ENCODE results near the gene LTC4S. TPM values are rescaled to one million over a fixed set of nuclear protein-coding genes. Genes with fewer than 3 reads are reported as not detected.
"Not testable (repeated sequence)": the region's sequence is repeated elsewhere in the genome, so short reads cannot be mapped to it uniquely, and the experiment has no call there.

LTC4S gene
- total and polyA plus RNA-seq, 4 experiments from 2014 or later = 4.2 to 9.4 (median 6.6) TPM

- Mint-ChIP-seq H3K36me3 (peaks cover 51 to 74% of the 10 kb centered on the region in 2 donors), H3K4me1 (peaks cover 14 to 30% (median 17%) of the 10 kb centered on the region in 4 donors)
- H3K9me3 Mint-ChIP-seq; POLR2A ChIA-PET (ENCODE audit: partially characterized antibody); H3K4me3 ChIP-seq (ENCODE audit: low read length in 2 of 2); H3K27ac Mint-ChIP-seq; DNase-seq; H3K9me3 ChIP-seq (ENCODE audit: control insufficient read depth in 1 of 2, low read length in 2 of 2); H3K27ac ChIP-seq (ENCODE audit: low read depth, low read length); H3K4me3 Mint-ChIP-seq; H3K27me3 ChIP-seq (ENCODE audit: insufficient read depth, low read length); H3K27me3 Mint-ChIP-seq: not testable (repeated sequence)
- CTCF ChIA-PET (ENCODE audit: partially characterized antibody) = interaction anchor here (0.6 kb wide), 1 partner anchor 14 kb away, joined by 3 read pairs; the partner anchor contains the start of gene SQSTM1
- peaks cover 21% of the 10 kb centered on the region for H3K4me1 ChIP-seq (ENCODE audit: insufficient read depth, low read length)
- peaks cover 57% of the 10 kb centered on the region for H3K36me3 ChIP-seq (ENCODE audit: insufficient read depth, low read length)
- intact Hi-C loops (cut with micrococcal nuclease) = loop anchor here (5.0 kb wide), 1 partner anchor 33 kb away; no protein-coding TSS in a partner anchor
Measured at GRCh38 chr5:179834871-179835270, 41.1 kb downstream of the LTC4S start.

DNA sequence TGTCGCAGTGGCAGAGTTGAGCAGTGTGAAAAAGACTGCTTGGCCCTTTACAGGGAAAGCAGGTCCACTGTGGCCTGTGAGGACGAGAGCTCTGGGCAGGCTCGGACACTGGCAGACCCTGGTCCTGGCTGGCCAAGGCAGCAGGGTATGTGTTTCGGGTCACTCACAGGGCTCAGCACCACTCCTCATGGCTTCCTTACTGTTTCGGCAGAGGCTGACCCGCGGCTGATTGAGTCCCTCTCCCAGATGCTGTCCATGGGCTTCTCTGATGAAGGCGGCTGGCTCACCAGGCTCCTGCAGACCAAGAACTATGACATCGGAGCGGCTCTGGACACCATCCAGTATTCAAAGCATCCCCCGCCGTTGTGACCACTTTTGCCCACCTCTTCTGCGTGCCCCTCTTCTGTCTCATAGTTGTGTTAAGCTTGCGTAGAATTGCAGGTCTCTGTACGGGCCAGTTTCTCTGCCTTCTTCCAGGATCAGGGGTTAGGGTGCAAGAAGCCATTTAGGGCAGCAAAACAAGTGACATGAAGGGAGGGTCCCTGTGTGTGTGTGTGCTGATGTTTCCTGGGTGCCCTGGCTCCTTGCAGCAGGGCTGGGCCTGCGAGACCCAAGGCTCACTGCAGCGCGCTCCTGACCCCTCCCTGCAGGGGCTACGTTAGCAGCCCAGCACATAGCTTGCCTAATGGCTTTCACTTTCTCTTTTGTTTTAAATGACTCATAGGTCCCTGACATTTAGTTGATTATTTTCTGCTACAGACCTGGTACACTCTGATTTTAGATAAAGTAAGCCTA is 42.6 kb downstream of the LTC4S start:
- Histone ChIP-seq H3K4me1 (ENCODE audit: insufficient read depth, low read length) (peaks cover 21% of the 10 kb centered on the region), H3K4me3 (ENCODE audit: low read length in 2 of 2) (peak overlapping the region in 1 of 2 donors; percentile 30), H3K9me3 (ENCODE audit: control insufficient read depth in 1 of 2, low read length in 2 of 2) (no peaks in the 10 kb centered on the region), H3K27ac (ENCODE audit: low read depth, low read length) (peak overlapping the region; percentile 57), H3K27me3 (ENCODE audit: insufficient read depth, low read length) (no peaks in the 10 kb centered on the region), H3K36me3 (ENCODE audit: insufficient read depth, low read length) (peaks cover 57% of the 10 kb centered on the region)
- POLR2A ChIA-PET (ENCODE audit: partially characterized antibody) = interaction anchor here (1.1 to 2.8 kb wide), 8 partner anchors 9 to 212 kb away, joined by 3 to 20 read pairs (median 6); partner anchors contain the start of genes MAML1, MRNIP and SQSTM1
- DNase-seq = peak; percentile 48 to 84 (median 64)
- CTCF ChIA-PET (ENCODE audit: partially characterized antibody) = interaction anchor here (1.2 to 1.7 kb wide), 4 partner anchors 11 to 74 kb away, joined by 3 to 4 read pairs (median 3); no protein-coding TSS in a partner anchor
- Mint-ChIP-seq H3K27me3 (no peaks in the 10 kb centered on the region), H3K36me3 (peaks cover 52 to 74% of the 10 kb centered on the region in 2 donors), H3K4me3 (peak overlapping the region in 7 of 8 donors; percentile 37 to 74 (median 65)), H3K4me1 (peaks cover 14 to 26% (median 17%) of the 10 kb centered on the region in 4 donors), H3K27ac (peak overlapping the region; percentile 82 to 96 (median 93)), H3K9me3 (no peaks in the 10 kb centered on the region)
- intact Hi-C loops (cut with micrococcal nuclease) = loop anchor here (1.0 to 5.0 kb wide), 2 partner anchors 22 to 34 kb away; partner anchors contain the start of gene MRNIP

GRCh38 chr5:179837076-179838011 is 43.6 kb downstream of the LTC4S start:
- POLR2A ChIA-PET (ENCODE audit: partially characterized antibody) = interaction anchor here (1.1 to 2.8 kb wide), 8 partner anchors 10 to 213 kb away, joined by 3 to 20 read pairs (median 6); partner anchors contain the start of genes MAML1, MRNIP and SQSTM1
- H3K4me1 Mint-ChIP-seq = peaks cover 12 to 26% (median 17%) of the 10 kb centered on the region in 4 donors
- H3K36me3 Mint-ChIP-seq = peaks cover 50 to 72% of the 10 kb centered on the region in 2 donors
- peak overlapping the region; percentile 82 to 96 (median 93) for H3K27ac Mint-ChIP-seq
- peaks cover 56% of the 10 kb centered on the region for H3K36me3 ChIP-seq (ENCODE audit: insufficient read depth, low read length)
- peaks cover 21% of the 10 kb centered on the region for H3K4me1 ChIP-seq (ENCODE audit: insufficient read depth, low read length)
- H3K27ac ChIP-seq (ENCODE audit: low read depth, low read length) = peak overlapping the region; percentile 57
- peak overlapping the region in 5 of 8 donors; percentile 57 to 74 (median 71) for H3K4me3 Mint-ChIP-seq
- CTCF ChIA-PET (ENCODE audit: partially characterized antibody) = interaction anchor here (0.5 to 1.7 kb wide), 6 partner anchors 10 to 75 kb away, joined by 3 to 4 read pairs (median 3); no protein-coding TSS in a partner anchor
- intact Hi-C loops (cut with micrococcal nuclease) = loop anchor here (5.0 kb wide), 1 partner anchor 35 kb away; no protein-coding TSS in a partner anchor
- peak overlapping the region in 1 of 2 donors; percentile 30 for H3K4me3 ChIP-seq (ENCODE audit: low read length in 2 of 2)
- no peaks in the 10 kb centered on the region for H3K9me3 ChIP-seq (ENCODE audit: control insufficient read depth in 1 of 2, low read length in 2 of 2)
- no peak for DNase-seq
- no peaks in the 10 kb centered on the region for H3K9me3 Mint-ChIP-seq
- H3K27me3 ChIP-seq (ENCODE audit: insufficient read depth, low read length) = no peaks in the 10 kb centered on the region
- no peaks in the 10 kb centered on the region for H3K27me3 Mint-ChIP-seq

DNA sequence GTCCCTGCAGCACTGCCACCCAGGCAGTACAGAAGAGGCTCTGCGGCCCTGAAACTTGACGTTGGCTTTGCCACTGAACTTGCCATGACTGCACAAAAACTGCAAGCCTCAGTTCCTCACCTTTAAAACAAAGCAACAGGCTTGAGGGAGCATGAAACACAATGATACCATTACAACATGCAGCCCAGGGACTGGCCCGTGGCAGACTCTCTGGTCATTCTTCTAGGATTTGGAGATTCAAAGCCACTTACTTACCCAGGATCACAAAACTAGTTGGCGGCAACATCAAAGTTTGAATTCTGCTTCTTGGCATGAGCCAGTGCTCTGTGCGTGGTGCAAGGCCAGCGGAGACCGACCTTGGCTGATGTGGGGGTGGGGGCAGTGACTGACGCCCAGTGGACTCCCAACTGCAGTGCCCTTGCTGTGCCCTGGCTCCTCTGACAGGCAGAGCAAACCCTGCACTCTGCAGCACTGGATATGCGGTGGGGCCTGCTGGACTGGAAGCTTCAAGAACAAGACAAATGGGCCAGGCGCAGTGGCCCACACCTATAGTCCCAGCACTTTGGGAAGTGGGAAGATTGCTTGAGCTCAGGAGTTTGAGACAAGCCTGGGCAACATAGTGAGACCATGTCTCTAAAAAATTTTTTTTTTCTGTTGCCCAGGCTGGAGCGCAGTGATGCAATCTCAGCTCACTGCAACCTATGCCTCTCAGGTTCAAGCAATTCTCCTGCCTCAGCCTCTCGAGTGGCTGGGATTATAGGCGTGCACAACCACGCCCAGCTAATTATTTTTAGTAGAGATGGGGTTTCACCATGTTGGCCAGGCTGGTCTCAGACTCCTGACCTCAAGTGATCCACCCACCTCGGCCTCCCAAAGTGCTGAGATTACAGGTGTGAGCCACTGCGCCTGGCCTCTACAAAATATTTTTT is 45.8 kb downstream of the LTC4S start:
- Mint-ChIP-seq H3K27ac (peak overlapping the region in 5 of 7 donors; percentile 8 to 82 (median 29)), H3K4me1 (peaks cover 12 to 26% (median 17%) of the 10 kb centered on the region in 4 donors), H3K9me3 (no peaks in the 10 kb centered on the region), H3K27me3 (no peaks in the 10 kb centered on the region), H3K36me3 (peaks cover 41 to 66% of the 10 kb centered on the region in 2 donors), H3K4me3 (no peak overlapping the region)
- CTCF ChIA-PET (ENCODE audit: partially characterized antibody) = interaction anchor here (0.7 kb wide), 1 partner anchor 133 kb away, joined by 4 read pairs; no protein-coding TSS in a partner anchor
- intact Hi-C loops (cut with micrococcal nuclease) = loop anchor here (5.0 kb wide), 1 partner anchor 37 kb away; no protein-coding TSS in a partner anchor
- no peak for DNase-seq
- POLR2A ChIA-PET (ENCODE audit: partially characterized antibody) = interaction anchor here (1.1 kb wide), 1 partner anchor 18 kb away, joined by 3 read pairs; no protein-coding TSS in a partner anchor
- no peaks in the 10 kb centered on the region for H3K9me3 ChIP-seq (ENCODE audit: control insufficient read depth in 1 of 2, low read length in 2 of 2)
- H3K4me1 ChIP-seq (ENCODE audit: insufficient read depth, low read length) = peaks cover 21% of the 10 kb centered on the region
- peaks cover 39% of the 10 kb centered on the region for H3K36me3 ChIP-seq (ENCODE audit: insufficient read depth, low read length)
- H3K27ac ChIP-seq (ENCODE audit: low read depth, low read length) = no peak overlapping the region
- no peaks in the 10 kb centered on the region for H3K27me3 ChIP-seq (ENCODE audit: insufficient read depth, low read length)
- no peak overlapping the region for H3K4me3 ChIP-seq (ENCODE audit: low read length in 2 of 2)

GRCh38 chr5:179840321-179840720 is 46.5 kb downstream of the LTC4S start:
- Mint-ChIP-seq H3K27ac (peak overlapping the region in 5 of 7 donors; percentile 52 to 81 (median 77)), H3K27me3 (no peaks in the 10 kb centered on the region), H3K4me1 (peaks cover 12 to 25% (median 17%) of the 10 kb centered on the region in 4 donors), H3K4me3 (no peak overlapping the region), H3K9me3 (peaks cover 0 to 5% (median 2%) of the 10 kb centered on the region in 8 donors), H3K36me3 (peaks cover 46 to 69% of the 10 kb centered on the region in 2 donors)
- ChIA-PET POLR2A (ENCODE audit: partially characterized antibody) (interaction anchor here (1.1 kb wide), 1 partner anchor 17 kb away, joined by 3 read pairs; no protein-coding TSS in a partner anchor), CTCF (ENCODE audit: partially characterized antibody) (no interaction called here)
- peaks cover 21% of the 10 kb centered on the region for H3K4me1 ChIP-seq (ENCODE audit: insufficient read depth, low read length)
- H3K36me3 ChIP-seq (ENCODE audit: insufficient read depth, low read length) = peaks cover 39% of the 10 kb centered on the region
- no peak overlapping the region for H3K27ac ChIP-seq (ENCODE audit: low read depth, low read length)
- H3K27me3 ChIP-seq (ENCODE audit: insufficient read depth, low read length) = no peaks in the 10 kb centered on the region
- intact Hi-C loops (cut with micrococcal nuclease) = no loop called here
- no peaks in the 10 kb centered on the region for H3K9me3 ChIP-seq (ENCODE audit: control insufficient read depth in 1 of 2, low read length in 2 of 2)
- DNase-seq = no peak
- H3K4me3 ChIP-seq (ENCODE audit: low read length in 2 of 2) = no peak overlapping the region

DNA sequence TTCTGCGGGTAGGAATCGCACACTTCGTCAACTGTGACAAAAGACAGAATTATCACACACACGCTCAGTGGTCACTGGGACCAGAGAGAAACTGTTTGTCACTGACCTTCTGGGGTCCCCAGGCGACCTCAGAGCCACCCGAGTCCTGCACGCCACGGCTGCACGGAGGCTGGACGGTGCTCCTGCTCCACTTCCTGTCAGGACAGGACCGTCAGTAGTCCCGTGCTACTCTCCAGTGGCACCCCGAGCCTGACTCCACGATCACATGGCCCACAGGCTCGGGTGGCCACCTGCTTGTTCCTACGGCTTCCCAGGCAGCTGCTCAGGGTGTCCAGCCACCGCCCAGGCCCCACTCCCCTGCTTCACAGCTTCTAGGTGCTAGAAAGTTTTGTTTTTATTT is 47.0 kb downstream of the LTC4S start:
- POLR2A ChIA-PET (ENCODE audit: partially characterized antibody) = no interaction called here
- Histone ChIP-seq H3K36me3 (ENCODE audit: insufficient read depth, low read length) (peaks cover 39% of the 10 kb centered on the region), H3K4me3 (ENCODE audit: low read length in 2 of 2) (no peak overlapping the region), H3K4me1 (ENCODE audit: insufficient read depth, low read length) (peaks cover 21% of the 10 kb centered on the region), H3K27ac (ENCODE audit: low read depth, low read length) (no peak overlapping the region), H3K27me3 (ENCODE audit: insufficient read depth, low read length) (no peaks in the 10 kb centered on the region), H3K9me3 (ENCODE audit: control insufficient read depth in 1 of 2, low read length in 2 of 2) (no peaks in the 10 kb centered on the region)
- peaks cover 45 to 66% of the 10 kb centered on the region in 2 donors for H3K36me3 Mint-ChIP-seq
- H3K9me3 Mint-ChIP-seq = peaks cover 0 to 5% (median 2%) of the 10 kb centered on the region in 8 donors
- no peaks in the 10 kb centered on the region for H3K27me3 Mint-ChIP-seq
- H3K4me1 Mint-ChIP-seq = peaks cover 11 to 21% (median 16%) of the 10 kb centered on the region in 4 donors
- DNase-seq = no peak
- peak overlapping the region in 5 of 7 donors; percentile 36 to 77 (median 72) for H3K27ac Mint-ChIP-seq
- CTCF ChIA-PET (ENCODE audit: partially characterized antibody) = no interaction called here
- H3K4me3 Mint-ChIP-seq = no peak overlapping the region
- intact Hi-C loops (cut with micrococcal nuclease) = no loop called here

Measured in CD4-positive, alpha-beta memory T cell (primary cell).